Choroid plexus epithelial cell (primary cell): ENCODE measurements around the gene HID1.

Experiments
- DNase-seq: peaks from one replicate; pipeline ENCODE4 v3.0.0-alpha.2; 2010; ENCODE audit warnings: low read depth
- H3K4me3 ChIP-seq: 2 replicates; pipeline ENCODE4 v1.5.1; 2011; ENCODE audit warnings: low read depth, mild to moderate bottlenecking, control low read depth, low read length, moderate library complexity
- CTCF ChIP-seq: conservative IDR thresholded peaks from 2 replicates; pipeline ENCODE4 v1.5.1; 2011; ENCODE audit warnings: low read depth, mild to moderate bottlenecking, control low read depth, inconsistent platforms, low read length, moderate library complexity

HID1 gene

GRCh38 chr17:75012346-75013091 is 40.0 kb upstream of the HID1 start, which contains the start of gene MRPL58:
MRPL58 (plus strand) TSS chr17:75012670; CDS start chr17:75012687, 17 bp downstream.
- DNase-seq, result peak; percentile 90
- H3K4me3 ChIP-seq, result peak within 1 kb of the TSS; percentile 93
- peak; percentile 71 for TF ChIP-seq CTCF

GRCh38 chr17:75012096-75012345 is 39.5 kb upstream of the HID1 start:
- TF ChIP-seq CTCF, result no peak
- peak overlapping the region; percentile 93 for H3K4me3 ChIP-seq
- DNase-seq, result no peak

- H3K4me3 ChIP-seq, result peak overlapping the region; percentile 93
- no peak for TF ChIP-seq CTCF
- DNase-seq, result peak; percentile 89
Observed at GRCh38 chr17:75011401-75012095, 39.0 kb upstream of the HID1 start.

- H3K4me3 ChIP-seq, result no peak overlapping the region
- peak; percentile 65 for DNase-seq
- TF ChIP-seq CTCF, result no peak
Observed at GRCh38 chr17:75010683-75011400, 38.3 kb upstream of the HID1 start.

GRCh38 chr17:75009139-75009724 is 36.7 kb upstream of the HID1 start:
- DNase-seq, result no peak
- no peak for TF ChIP-seq CTCF
- H3K4me3 ChIP-seq, result no peak overlapping the region

GRCh38 chr17:75008373-75008772 is 35.8 kb upstream of the HID1 start:
- H3K4me3 ChIP-seq, result no peak overlapping the region
- DNase-seq, result no peak
- TF ChIP-seq CTCF, result no peak
